ENCODE results near the gene RS1.

Gene RS1

GRCh38 chrX:18596096-18596495, 75.8 kb downstream of the RS1 start:
- DNase-seq = no peak

DNA sequence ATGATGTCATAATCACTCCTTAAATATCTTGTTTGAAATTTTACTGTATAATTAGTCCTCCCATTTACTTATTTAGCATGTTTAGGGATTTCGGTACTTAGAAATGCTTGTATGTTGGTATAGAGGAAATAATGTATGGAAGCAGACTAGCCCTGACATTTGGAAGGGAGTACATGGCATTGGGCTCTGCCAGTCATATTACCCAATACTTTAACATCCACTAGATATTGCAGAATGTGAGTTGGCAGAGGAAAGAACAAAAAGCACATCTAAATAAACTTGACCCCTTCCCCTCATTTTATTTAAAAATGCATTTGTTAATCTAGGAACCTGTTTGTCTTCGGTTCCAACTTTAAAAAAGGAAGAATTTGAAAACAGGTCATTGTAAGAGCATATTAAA, 77.8 kb downstream of the RS1 start:
- no peak for DNase-seq

DNA sequence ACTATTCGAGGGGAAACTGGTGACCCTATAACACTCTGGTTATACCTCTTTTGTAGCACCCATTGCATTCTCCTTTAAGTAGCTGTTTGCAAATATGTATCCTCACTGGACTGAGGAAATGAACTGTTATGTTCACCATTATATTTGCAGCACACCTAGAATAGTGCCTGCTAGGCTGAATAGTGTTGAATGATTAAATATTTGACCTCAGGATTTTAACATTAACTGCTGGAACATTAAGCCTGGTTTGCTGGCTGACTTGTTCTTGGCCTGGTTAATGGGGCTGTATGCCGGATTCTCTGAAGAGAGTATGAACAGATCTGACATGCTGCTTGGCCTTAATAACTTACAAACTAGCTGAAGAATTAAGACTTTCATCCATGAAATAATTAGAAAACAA, 80.1 kb downstream of the RS1 start:
- DNase-seq = no peak
